SK-N-SH treated with all-trans-retinoic acid at 6 μM for 48 hours (cell line): Measurements from ENCODE around the gene AP4E1.
"Not testable (repeated sequence)": the region's sequence is repeated elsewhere in the genome, so short reads cannot be mapped to it uniquely, and the experiment has no call there.

Source experiments
- ESRRG ChIP-seq: fragments of 250-450 bp; sonication (Bioruptor Pico); IDR thresholded peaks from 2 replicates; pipeline ENCODE4 v1.6.1; 2021; ENCODE audit warnings: mild to moderate bottlenecking
- GLIS3 ChIP-seq: fragments of 250-450 bp; sonication (Bioruptor Pico); IDR thresholded peaks from 2 replicates; pipeline ENCODE4 v1.5.0; 2020; ENCODE audit warnings: mild to moderate bottlenecking, moderate library complexity
- OSR1 ChIP-seq: fragments of 250-450 bp; sonication (Bioruptor Pico); IDR thresholded peaks from 2 replicates; pipeline ENCODE4 v1.8.0; 2022; ENCODE audit warnings: moderate library complexity, mild to moderate bottlenecking, inconsistent platforms
- RARB ChIP-seq: fragments of 250-450 bp; sonication (Bioruptor Pico); IDR thresholded peaks from 2 replicates; pipeline ENCODE4 v1.8.0; 2021; ENCODE audit warnings: mild to moderate bottlenecking, moderate library complexity
- ZC3H10 ChIP-seq: fragments of 250-450 bp; sonication (Bioruptor Pico); IDR thresholded peaks from 2 replicates; pipeline ENCODE4 v1.5.1; 2021; ENCODE audit warnings: mild to moderate bottlenecking, moderate library complexity
- TF ChIP-seq, protein P1 (sequence below): fragments of 250-450 bp; sonication (Bioruptor Pico); IDR thresholded peaks from 2 replicates; pipeline ENCODE4 v1.5.0; 2020; ENCODE audit warnings: mild to moderate bottlenecking, moderate library complexity
- TF ChIP-seq, protein P2 (sequence below): fragments of 250-450 bp; sonication (Bioruptor Pico); IDR thresholded peaks from 2 replicates; pipeline ENCODE4 v1.5.1; 2020; ENCODE audit warnings: low read depth, mild to moderate bottlenecking, moderate library complexity
- TF ChIP-seq, protein P3 (sequence below): fragments of 250-450 bp; sonication (Bioruptor Pico); IDR thresholded peaks from 2 replicates; pipeline ENCODE4 v1.8.0; 2020; ENCODE audit warnings: mild to moderate bottlenecking, moderate library complexity, borderline replicate concordance
- TF ChIP-seq, protein P4 (sequence below): fragments of 250-450 bp; sonication (Bioruptor Pico); IDR thresholded peaks from 2 replicates; pipeline ENCODE4 v1.8.0; 2021; ENCODE audit warnings: low read depth, mild to moderate bottlenecking, moderate library complexity, borderline replicate concordance
- TF ChIP-seq, protein P5 (sequence below): fragments of 250-450 bp; sonication (Bioruptor Pico); IDR thresholded peaks from 2 replicates; pipeline ENCODE4 v1.5.1; 2021; ENCODE audit warnings: mild to moderate bottlenecking, moderate library complexity

DNA sequence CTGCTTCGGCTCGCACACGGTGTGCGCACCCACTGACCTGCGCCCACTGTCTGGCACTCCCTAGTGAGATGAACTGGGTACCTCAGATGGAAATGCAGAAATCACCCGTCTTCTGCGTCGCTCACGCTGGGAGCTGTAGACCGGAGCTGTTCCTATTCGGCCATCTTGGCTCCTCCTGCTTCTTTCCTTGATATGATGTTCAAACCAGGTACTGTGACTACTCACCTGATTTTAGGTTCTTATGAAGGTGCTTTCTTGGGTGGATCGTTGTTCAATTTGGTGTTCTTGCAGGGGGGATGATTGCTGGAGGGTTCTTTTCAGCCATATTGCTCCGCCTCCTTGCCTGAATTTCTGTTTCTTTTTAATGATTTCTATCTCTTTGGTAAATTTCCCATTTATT, 129.0 kb downstream of the AP4E1 start:
- not testable (repeated sequence) for TF ChIP-seq ESRRG (CRISPR knock-in tag); OSR1 (CRISPR knock-in tag); RARB; ZC3H10; GLIS3 (CRISPR knock-in tag)
- TF ChIP-seq, protein P1, sequence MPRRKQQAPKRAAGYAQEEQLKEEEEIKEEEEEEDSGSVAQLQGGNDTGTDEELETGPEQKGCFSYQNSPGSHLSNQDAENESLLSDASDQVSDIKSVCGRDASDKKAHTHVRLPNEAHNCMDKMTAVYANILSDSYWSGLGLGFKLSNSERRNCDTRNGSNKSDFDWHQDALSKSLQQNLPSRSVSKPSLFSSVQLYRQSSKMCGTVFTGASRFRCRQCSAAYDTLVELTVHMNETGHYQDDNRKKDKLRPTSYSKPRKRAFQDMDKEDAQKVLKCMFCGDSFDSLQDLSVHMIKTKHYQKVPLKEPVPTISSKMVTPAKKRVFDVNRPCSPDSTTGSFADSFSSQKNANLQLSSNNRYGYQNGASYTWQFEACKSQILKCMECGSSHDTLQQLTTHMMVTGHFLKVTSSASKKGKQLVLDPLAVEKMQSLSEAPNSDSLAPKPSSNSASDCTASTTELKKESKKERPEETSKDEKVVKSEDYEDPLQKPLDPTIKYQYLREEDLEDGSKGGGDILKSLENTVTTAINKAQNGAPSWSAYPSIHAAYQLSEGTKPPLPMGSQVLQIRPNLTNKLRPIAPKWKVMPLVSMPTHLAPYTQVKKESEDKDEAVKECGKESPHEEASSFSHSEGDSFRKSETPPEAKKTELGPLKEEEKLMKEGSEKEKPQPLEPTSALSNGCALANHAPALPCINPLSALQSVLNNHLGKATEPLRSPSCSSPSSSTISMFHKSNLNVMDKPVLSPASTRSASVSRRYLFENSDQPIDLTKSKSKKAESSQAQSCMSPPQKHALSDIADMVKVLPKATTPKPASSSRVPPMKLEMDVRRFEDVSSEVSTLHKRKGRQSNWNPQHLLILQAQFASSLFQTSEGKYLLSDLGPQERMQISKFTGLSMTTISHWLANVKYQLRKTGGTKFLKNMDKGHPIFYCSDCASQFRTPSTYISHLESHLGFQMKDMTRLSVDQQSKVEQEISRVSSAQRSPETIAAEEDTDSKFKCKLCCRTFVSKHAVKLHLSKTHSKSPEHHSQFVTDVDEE (CRISPR knock-in tag), result not testable (repeated sequence)
- TF ChIP-seq, protein P2, sequence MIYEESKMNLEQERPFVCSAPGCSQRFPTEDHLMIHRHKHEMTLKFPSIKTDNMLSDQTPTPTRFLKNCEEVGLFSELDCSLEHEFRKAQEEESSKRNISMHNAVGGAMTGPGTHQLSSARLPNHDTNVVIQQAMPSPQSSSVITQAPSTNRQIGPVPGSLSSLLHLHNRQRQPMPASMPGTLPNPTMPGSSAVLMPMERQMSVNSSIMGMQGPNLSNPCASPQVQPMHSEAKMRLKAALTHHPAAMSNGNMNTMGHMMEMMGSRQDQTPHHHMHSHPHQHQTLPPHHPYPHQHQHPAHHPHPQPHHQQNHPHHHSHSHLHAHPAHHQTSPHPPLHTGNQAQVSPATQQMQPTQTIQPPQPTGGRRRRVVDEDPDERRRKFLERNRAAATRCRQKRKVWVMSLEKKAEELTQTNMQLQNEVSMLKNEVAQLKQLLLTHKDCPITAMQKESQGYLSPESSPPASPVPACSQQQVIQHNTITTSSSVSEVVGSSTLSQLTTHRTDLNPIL (CRISPR knock-in tag), result not testable (repeated sequence)
- TF ChIP-seq, protein P3, sequence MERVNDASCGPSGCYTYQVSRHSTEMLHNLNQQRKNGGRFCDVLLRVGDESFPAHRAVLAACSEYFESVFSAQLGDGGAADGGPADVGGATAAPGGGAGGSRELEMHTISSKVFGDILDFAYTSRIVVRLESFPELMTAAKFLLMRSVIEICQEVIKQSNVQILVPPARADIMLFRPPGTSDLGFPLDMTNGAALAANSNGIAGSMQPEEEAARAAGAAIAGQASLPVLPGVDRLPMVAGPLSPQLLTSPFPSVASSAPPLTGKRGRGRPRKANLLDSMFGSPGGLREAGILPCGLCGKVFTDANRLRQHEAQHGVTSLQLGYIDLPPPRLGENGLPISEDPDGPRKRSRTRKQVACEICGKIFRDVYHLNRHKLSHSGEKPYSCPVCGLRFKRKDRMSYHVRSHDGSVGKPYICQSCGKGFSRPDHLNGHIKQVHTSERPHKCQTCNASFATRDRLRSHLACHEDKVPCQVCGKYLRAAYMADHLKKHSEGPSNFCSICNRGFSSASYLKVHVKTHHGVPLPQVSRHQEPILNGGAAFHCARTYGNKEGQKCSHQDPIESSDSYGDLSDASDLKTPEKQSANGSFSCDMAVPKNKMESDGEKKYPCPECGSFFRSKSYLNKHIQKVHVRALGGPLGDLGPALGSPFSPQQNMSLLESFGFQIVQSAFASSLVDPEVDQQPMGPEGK (CRISPR knock-in tag), result not testable (repeated sequence)
- TF ChIP-seq, protein P4, sequence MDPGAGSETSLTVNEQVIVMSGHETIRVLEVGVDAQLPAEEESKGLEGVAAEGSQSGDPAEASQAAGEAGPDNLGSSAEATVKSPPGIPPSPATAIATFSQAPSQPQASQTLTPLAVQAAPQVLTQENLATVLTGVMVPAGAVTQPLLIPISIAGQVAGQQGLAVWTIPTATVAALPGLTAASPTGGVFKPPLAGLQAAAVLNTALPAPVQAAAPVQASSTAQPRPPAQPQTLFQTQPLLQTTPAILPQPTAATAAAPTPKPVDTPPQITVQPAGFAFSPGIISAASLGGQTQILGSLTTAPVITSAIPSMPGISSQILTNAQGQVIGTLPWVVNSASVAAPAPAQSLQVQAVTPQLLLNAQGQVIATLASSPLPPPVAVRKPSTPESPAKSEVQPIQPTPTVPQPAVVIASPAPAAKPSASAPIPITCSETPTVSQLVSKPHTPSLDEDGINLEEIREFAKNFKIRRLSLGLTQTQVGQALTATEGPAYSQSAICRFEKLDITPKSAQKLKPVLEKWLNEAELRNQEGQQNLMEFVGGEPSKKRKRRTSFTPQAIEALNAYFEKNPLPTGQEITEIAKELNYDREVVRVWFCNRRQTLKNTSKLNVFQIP (CRISPR knock-in tag), result not testable (repeated sequence)
- TF ChIP-seq, protein P5, sequence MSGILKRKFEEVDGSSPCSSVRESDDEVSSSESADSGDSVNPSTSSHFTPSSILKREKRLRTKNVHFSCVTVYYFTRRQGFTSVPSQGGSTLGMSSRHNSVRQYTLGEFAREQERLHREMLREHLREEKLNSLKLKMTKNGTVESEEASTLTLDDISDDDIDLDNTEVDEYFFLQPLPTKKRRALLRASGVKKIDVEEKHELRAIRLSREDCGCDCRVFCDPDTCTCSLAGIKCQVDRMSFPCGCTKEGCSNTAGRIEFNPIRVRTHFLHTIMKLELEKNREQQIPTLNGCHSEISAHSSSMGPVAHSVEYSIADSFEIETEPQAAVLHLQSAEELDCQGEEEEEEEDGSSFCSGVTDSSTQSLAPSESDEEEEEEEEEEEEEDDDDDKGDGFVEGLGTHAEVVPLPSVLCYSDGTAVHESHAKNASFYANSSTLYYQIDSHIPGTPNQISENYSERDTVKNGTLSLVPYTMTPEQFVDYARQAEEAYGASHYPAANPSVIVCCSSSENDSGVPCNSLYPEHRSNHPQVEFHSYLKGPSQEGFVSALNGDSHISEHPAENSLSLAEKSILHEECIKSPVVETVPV (CRISPR knock-in tag), result not testable (repeated sequence)
